OCI-LY7 (cell line): ENCODE data around the gene S100A6. TPM values are rescaled to one million over a fixed set of nuclear protein-coding genes. Genes with fewer than 3 reads are reported as not detected.

Experiments
- BruUV-seq: library from RNA; stranded (reverse); fragments of 400-500 nt; replicated peaks from 2 replicates; lab custom pipeline; 2021; lab: Mats Ljungman, UMichigan
- CTCF ChIA-PET: fragments of 300-600 bp; sonication (Branson Sonifier 250); formaldehyde crosslinking; loops from one replicate; lab custom pipeline; 2022; ENCODE audit warnings: antibody characterized with exemption; ENCODE audit not compliant: unreplicated experiment; lab: Charles Lee
- POLR2A ChIA-PET: fragments of 300-600 bp; sonication (Branson Sonifier 250); formaldehyde crosslinking; loops from one replicate; lab custom pipeline; 2022; ENCODE audit warnings: antibody characterized with exemption; lab: Charles Lee
- DNase-seq: peaks from one replicate; pipeline ENCODE4 v3.0.0-alpha.2; 2015; ENCODE audit warnings: low spot score
- H2AFZ ChIP-seq: fragments of 200-600 bp; sonication (generic), shearing (Covaris generic); 2 replicates; pipeline ENCODE4 v1.6.1; 2014; ENCODE audit warnings: mild to moderate bottlenecking, antibody characterized with exemption, low read length, moderate library complexity
- H3K27ac ChIP-seq: fragments of 200-600 bp; sonication (generic); 2 replicates; pipeline ENCODE4 v1.5.1; 2014; ENCODE audit warnings: mixed run types, low read depth, mild to moderate bottlenecking, moderate library complexity, low read length, inconsistent platforms; ENCODE audit not compliant: poor library complexity, severe bottlenecking
- H3K36me3 ChIP-seq: fragments of 200-600 bp; sonication (generic); 2 replicates; pipeline ENCODE4 v1.6.1; 2014; ENCODE audit warnings: mild to moderate bottlenecking, antibody characterized with exemption, low read length, moderate library complexity, mixed read lengths; ENCODE audit not compliant: insufficient read depth
- H3K4me1 ChIP-seq: fragments of 200-600 bp; sonication (generic); 2 replicates; pipeline ENCODE4 v1.5.1; 2014; ENCODE audit warnings: mild to moderate bottlenecking, low read length; ENCODE audit not compliant: insufficient read depth, poor library complexity, severe bottlenecking
- H3K4me2 ChIP-seq: fragments of 200-600 bp; sonication (generic); 2 replicates; pipeline ENCODE4 v1.6.1; 2014; ENCODE audit warnings: mild to moderate bottlenecking, low read length
- H3K4me3 ChIP-seq: fragments of 200-600 bp; sonication (generic); 2 replicates; pipeline ENCODE4 v1.5.1; 2014; ENCODE audit warnings: mild to moderate bottlenecking, low read depth, low read length; ENCODE audit not compliant: poor library complexity, severe bottlenecking
- H3K79me2 ChIP-seq: fragments of 200-600 bp; sonication (generic); 2 replicates; pipeline ENCODE4 v1.6.1; 2016; ENCODE audit warnings: low read depth, mild to moderate bottlenecking, low read length, moderate library complexity, mixed read lengths; ENCODE audit not compliant: insufficient read depth
- H3K9me2 ChIP-seq: fragments of 200-600 bp; sonication (generic); 2 replicates; pipeline ENCODE4 v1.6.1; 2016; ENCODE audit warnings: mild to moderate bottlenecking, low read length, mixed read lengths; ENCODE audit not compliant: insufficient read depth
- H3K9me3 ChIP-seq: fragments of 200-600 bp; sonication (generic); 2 replicates; pipeline ENCODE4 v1.6.1; 2014; ENCODE audit warnings: mild to moderate bottlenecking, mixed run types, low read length, mixed read lengths
- H4K20me1 ChIP-seq: fragments of 200-600 bp; sonication (generic); 2 replicates; pipeline ENCODE4 v1.6.1; 2014; ENCODE audit warnings: mild to moderate bottlenecking, antibody characterized with exemption, low read length, moderate library complexity, mixed read lengths; ENCODE audit not compliant: insufficient read depth
- CTCF ChIP-seq: fragments of 200-600 bp; sonication (generic); conservative IDR thresholded peaks from 2 replicates; pipeline ENCODE4 v1.5.1; 2014; ENCODE audit warnings: mild to moderate bottlenecking, antibody characterized with exemption, low read length, moderate library complexity, mixed read lengths
- EZH2phosphoT487 ChIP-seq: fragments of 200-600 bp; sonication (generic); IDR thresholded peaks from 2 replicates; pipeline ENCODE4 v1.6.1; 2018; ENCODE audit warnings: low read depth, borderline replicate concordance, mild to moderate bottlenecking, mixed run types, antibody characterized with exemption, low read length, moderate library complexity, mixed read lengths
- intact Hi-C: fragments of 100-400 bp; cut with micrococcal nuclease; formaldehyde crosslinking; loops from one replicate; pipeline ENCODE4 v1.10.0; 2022; ENCODE audit not compliant: unreplicated experiment
- total RNA-seq, 2 experiments: library from RNA; depleted of rRNA in 1 of 2; stranded (reverse); fragments of >200 nt in 1 of 2; shearing (Covaris generic) in 1 of 2; gene quantifications; 2 replicates each; pipeline ENCODE4 v1.2.3, GENCODE V29; 2014 to 2022

S100A6 gene
- total RNA-seq, 2 experiments from 2014 or later: not detected

DNA sequence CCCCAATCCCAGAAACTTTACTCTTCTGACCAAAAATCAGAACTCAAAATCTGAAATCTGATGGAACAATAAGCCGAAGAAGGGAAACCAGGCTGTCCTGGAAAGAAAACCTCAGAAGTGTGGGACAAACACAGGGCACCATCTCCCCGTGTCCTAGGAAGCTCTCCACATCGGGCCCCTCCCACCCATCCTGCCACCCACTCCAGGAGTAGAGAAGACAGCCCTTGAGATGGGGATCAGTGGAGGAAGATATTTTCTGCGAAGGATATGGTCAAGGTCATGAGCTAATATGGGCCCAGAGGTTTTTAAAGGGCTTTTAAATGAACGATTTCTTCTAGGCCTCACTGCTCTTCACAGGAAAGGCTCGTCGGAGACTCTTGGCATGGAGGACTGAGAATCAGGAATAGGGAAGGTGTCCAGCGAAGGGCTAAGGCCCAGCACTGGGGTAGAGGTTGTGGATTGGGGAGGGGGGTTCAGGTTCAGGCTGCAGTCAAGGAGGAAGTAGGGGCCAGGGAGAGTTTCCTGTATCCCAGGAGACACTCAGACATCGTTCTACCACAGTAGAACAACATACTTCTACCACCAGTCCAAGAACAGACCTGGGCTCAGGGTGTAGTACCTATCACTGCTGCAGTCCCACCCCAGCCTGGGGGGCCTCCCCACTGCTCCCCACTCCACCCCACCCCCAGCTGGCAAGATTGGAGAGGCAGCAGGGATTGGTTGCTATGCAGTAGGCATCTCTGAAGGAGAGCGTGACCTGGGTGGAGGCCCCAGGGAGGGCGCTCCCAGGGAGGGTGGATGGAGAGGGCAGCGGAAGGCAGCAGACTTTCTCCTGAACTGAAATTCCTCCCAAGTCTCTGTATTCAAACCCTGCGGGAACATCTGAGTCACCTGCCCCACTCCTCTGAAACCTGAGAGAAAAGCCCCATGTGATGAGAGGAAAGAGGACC lies 6.1 kb upstream of the S100A6 start:
- Histone ChIP-seq H3K27ac (no peak overlapping the region), H3K36me3 (no peaks in the 10 kb centered on the region), H3K4me1 (peaks cover 16% of the 10 kb centered on the region), H3K4me3 (no peak overlapping the region), H3K9me3 (no peaks in the 10 kb centered on the region), H3K4me2 (no peak overlapping the region), H2AFZ (no peak overlapping the region), H3K9me2 (no peaks in the 10 kb centered on the region), H3K79me2 (no peaks in the 10 kb centered on the region), H4K20me1 (no peaks in the 10 kb centered on the region)
- TF ChIP-seq EZH2phosphoT487 (no peak), CTCF (no peak)
- intact Hi-C loops: no loop called here
- POLR2A ChIA-PET: no interaction called here
- CTCF ChIA-PET: no interaction called here
- no TSS peak for BruUV-seq
- no peak for DNase-seq

GRCh38 chr1:153540394-153541361 lies 4.9 kb upstream of the S100A6 start, which contains the start of gene S100A5:
TSS of gene S100A5 (minus strand) at chr1:153540934. CDS start at chr1:153540191, 743 bp downstream.
- Histone ChIP-seq H3K4me2 (no peak within 1 kb of the TSS), H3K9me2 (no peaks in the 10 kb centered on the region), H3K4me1 (peaks cover 12% of the 10 kb centered on the region), H3K27ac (no peak within 1 kb of the TSS), H3K4me3 (no peak within 1 kb of the TSS), H3K79me2 (no peaks in the 10 kb centered on the region), H2AFZ (peak within 1 kb of the TSS; percentile 5; the same call in 1 of the 2 replicates), H3K9me3 (no peaks in the 10 kb centered on the region), H4K20me1 (no peaks in the 10 kb centered on the region), H3K36me3 (no peaks in the 10 kb centered on the region)
- ChIA-PET CTCF (no interaction called here), POLR2A (no interaction called here)
- TF ChIP-seq EZH2phosphoT487 (no peak), CTCF (no peak)
- BruUV-seq: no TSS peak
- no peak for DNase-seq
- intact Hi-C loops: no loop called here
